NCI-H1105 (cell line): ENCODE results near the gene LIPA.
"Not testable (repeated sequence)": the region's sequence is repeated elsewhere in the genome, so short reads cannot be mapped to it uniquely, and the experiment has no call there.

Source experiments
- DNase-seq: peaks from one replicate; lab custom pipeline; 2025; lab: John Stamatoyannopoulos, UW

The LIPA gene

GRCh38 chr10:89207181-89207800, 44.3 kb downstream of the LIPA start, which contains the start of gene CH25H:
TSS of gene CH25H (minus strand) at chr10:89207317. CDS start at chr10:89207292, 25 bp downstream.
- DNase-seq, result peak; percentile 23

GRCh38 chr10:89206402-89207180, 45.0 kb downstream of the LIPA start:
- no peak for DNase-seq

- DNase-seq, result no peak
Measured at GRCh38 chr10:89204621-89205185, 46.9 kb downstream of the LIPA start.

- no peak for DNase-seq
Measured at GRCh38 chr10:89203237-89203636, 48.3 kb downstream of the LIPA start.

DNA sequence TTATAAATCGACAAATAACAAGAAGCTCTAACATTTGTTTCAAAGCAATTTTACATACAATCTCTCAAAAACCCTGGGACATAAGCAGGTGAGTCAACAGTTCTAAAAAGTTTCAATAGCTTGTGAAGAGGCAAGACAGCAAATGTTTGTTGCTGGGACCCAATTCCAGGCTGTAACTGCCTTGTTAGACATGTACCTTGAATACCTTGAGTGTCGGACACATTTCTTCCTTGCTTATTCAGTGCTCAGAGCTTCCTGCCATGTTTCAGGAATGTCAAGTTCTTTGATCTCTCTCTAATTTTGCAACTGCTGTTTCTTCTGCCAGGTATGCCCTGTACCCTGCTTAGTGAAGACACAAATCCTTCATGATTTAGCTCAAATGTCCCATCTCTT, 49.5 kb downstream of the LIPA start:
- no peak for DNase-seq

- DNase-seq, result no peak
Measured at GRCh38 chr10:89201345-89202032, 50.1 kb downstream of the LIPA start.

DNA sequence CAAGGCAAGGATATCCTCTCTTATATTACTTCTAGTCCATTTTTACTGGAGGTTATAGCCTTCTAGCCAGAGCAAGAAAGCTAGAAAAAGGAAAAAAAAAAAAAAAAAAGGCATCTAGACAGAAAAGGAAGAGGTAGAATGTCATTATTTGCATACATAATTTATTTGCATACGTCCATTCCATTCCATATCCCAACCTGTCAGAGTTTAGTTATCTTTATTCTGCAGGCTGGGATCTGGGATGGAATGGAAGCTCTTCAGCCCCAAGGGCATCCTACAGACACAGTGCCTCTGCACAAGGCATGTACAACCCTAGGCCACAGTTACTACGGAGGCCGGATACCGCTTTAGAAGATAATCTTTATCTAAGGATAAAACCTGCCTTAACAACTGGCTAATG, 54.1 kb downstream of the LIPA start:
- no peak for DNase-seq

DNA sequence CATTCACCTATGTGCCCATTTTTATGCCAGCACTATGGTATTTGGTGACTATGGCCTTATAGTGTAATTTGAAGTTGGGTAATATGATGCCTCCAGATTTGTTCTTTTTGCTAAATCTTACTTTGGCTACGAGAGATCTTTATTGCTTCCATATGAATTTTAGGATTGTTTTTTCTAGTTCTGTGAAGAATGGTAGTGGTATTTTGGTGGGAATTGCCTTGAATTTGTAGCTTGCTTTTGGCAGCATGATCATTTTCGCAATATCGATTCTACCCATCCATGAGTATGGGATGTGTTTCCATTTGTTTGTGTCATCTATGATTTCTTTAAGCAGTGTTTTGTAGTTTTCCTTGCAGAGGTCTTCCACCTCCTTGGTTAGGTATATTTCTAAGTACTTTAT, 60.3 kb downstream of the LIPA start:
- DNase-seq, result not testable (repeated sequence)

DNA sequence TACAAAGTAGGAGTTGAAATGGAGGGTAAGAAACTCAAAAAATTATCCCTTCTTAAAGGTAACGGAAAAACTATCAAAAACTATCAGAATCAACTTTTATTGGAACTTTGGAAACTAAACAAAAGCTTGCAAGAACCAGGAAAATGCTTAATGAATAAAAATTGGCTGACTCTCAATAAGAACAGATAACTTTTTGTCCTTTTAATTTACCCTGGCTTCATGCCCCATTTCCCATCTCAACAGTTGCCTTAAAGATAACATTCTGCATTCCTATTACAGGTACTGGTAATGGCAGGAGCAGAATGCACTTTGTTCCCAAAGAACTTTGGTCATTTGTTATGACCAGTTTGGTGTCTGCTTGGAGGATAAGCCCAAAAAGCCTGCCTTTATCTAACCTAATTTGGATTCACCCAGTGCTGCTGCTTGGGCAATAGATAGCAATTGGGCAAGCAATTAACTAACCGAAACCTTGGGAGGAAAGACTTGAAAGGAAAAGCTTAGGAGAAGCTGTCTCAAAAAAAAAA, 62.3 kb downstream of the LIPA start:
- DNase-seq, result no peak

- DNase-seq, result no peak
Measured at GRCh38 chr10:89185658-89186057, 65.9 kb downstream of the LIPA start.

GRCh38 chr10:89184638-89185037, 66.9 kb downstream of the LIPA start:
- DNase-seq, result no peak

GRCh38 chr10:89183571-89183970, 68.0 kb downstream of the LIPA start:
- no peak for DNase-seq

GRCh38 chr10:89182894-89183293, 68.7 kb downstream of the LIPA start:
- DNase-seq, result no peak

DNA sequence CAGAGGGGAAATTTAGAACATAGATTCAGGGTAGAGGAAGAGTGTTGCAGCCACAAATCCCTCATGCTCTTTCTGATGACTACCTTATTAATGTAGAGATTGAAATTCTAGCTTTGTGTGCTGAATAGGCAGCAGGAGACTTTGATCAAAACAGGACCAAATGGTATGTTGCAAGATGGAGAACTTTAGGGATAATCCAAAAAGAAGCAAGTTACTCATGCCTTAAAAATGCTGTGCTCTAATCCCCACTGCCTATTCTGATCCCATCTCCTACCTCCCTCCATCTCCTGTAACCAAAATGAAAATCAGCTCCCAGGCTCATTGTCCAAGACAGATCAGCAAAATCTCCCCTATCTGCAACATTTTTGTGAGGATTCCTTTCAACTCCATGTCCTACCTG, 75.8 kb downstream of the LIPA start:
- DNase-seq, result no peak

GRCh38 chr10:89173075-89173474, 78.5 kb downstream of the LIPA start:
- no peak for DNase-seq

- no peak for DNase-seq
Measured at GRCh38 chr10:89171996-89172395, 79.6 kb downstream of the LIPA start.

DNA sequence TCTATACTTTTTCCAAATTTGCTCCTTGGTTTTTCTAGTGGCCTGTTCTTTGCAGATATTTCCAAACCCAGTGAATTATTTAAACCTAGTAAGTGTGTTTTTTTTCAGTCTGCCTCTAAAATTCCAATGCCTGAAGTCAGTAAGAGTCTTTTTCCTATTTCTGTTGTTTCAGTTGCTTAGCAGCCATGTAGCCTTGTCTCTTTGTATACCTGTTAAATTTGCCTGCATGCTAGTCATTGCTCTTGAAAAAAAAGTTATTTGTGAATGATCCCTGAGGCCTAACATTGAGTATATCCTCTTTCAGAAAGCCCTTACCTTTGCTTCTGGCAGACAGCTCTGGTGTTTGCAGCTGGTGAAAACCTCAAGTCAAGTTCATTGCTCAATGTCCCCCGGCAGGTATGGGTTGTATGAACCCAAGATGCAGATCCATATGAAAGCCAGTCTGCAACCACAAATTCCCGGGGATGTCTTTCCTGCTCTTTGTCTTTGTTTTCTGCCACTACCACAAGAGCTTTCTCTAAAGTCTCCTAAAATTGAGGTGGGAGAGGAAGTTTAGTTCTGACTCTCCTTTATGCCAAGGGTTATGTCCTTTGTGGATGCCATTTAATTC, 80.2 kb downstream of the LIPA start:
- DNase-seq, result no peak

DNA sequence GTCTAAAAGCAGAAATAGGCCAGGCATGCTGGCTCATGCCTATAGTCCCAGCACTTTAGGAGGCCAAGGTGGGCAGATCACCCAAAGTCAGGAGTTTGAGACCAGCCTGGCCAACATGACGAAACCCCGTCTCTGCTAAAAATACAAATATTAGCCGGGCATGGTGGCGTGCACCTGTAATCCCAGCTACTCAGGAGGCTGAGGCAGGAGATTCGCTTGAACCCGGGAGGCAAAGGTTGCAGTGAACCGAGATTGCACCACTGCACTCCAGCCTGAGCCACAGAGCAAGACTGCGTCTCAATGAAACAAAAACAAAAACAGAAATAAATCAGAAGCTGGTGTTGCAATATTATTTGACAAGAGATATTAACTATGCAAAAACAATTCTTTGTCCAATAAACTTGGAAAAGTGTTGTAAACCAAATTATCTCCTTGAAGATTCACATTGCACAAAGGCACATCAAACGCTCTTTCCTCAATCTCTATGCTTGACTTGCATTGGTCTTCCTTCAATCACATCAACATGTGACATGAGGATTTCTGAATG, 83.1 kb downstream of the LIPA start:
- not testable (repeated sequence) for DNase-seq

GRCh38 chr10:89167915-89168314, 83.7 kb downstream of the LIPA start:
- no peak for DNase-seq

- DNase-seq, result no peak
Measured at GRCh38 chr10:89165923-89166322, 85.7 kb downstream of the LIPA start.

- DNase-seq, result no peak
Measured at GRCh38 chr10:89164920-89165319, 86.7 kb downstream of the LIPA start.

- DNase-seq, result no peak
Measured at GRCh38 chr10:89164080-89164479, 87.5 kb downstream of the LIPA start.
